Vagina (tissue), 2 donors: Measurements from ENCODE around the gene PML. TPM values are rescaled to one million over a fixed set of nuclear protein-coding genes. Genes with fewer than 3 reads are reported as not detected.

Source experiments
- DNase-seq, 2 donors: peaks; one replicate each; pipeline ENCODE4 v3.0.0-alpha.2; 2017; ENCODE audit errors: extremely low spot score in 2 of 2
- H3K27ac ChIP-seq: fragments of 200-600 bp; sonication (generic); one replicate; pipeline ENCODE4 v1.5.1; 2019
- H3K27me3 ChIP-seq: fragments of 200-600 bp; sonication (generic); one replicate; pipeline ENCODE4 v1.5.1; 2019
- H3K36me3 ChIP-seq, 2 donors: fragments of 200-600 bp; sonication (generic); one replicate each; pipeline ENCODE4 v1.5.1; 2017 to 2019
- H3K4me1 ChIP-seq: fragments of 200-600 bp; sonication (generic); one replicate; pipeline ENCODE4 v1.5.1; 2019
- H3K4me3 ChIP-seq, 2 donors: fragments of 200-600 bp; sonication (generic); 1 replicate in 1 of 2; 2 replicates in 1 of 2; pipeline ENCODE4 v1.5.1; 2016 to 2019
- H3K9me3 ChIP-seq: fragments of 200-600 bp; sonication (generic); one replicate; pipeline ENCODE4 v1.5.1; 2019
- POLR2A ChIP-seq, 2 donors: fragments of 450-650 bp; IDR thresholded peaks; one replicate each; pipeline ENCODE4 v1.6.1; 2017; ENCODE audit warnings: antibody characterized with exemption in 2 of 2, mild to moderate bottlenecking in 2 of 2, moderate library complexity in 2 of 2
- POLR2AphosphoS5 ChIP-seq, 2 donors: sonication (generic); formaldehyde crosslinking; IDR thresholded peaks; one replicate each; pipeline ENCODE4 v1.9.0; 2017; ENCODE audit warnings: antibody characterized with exemption in 2 of 2, mild to moderate bottlenecking in 2 of 2, low read depth in 1 of 2; ENCODE audit not compliant: insufficient read depth in 1 of 2
- intact Hi-C: fragments of 100-400 bp; cut with DNase I; formaldehyde crosslinking; loops from one replicate; pipeline ENCODE4 v1.15.1; 2023
- total RNA-seq: library from RNA; depleted of rRNA; stranded (reverse); fragments of >200 nt; gene quantifications from one replicate; pipeline ENCODE4 v1.2.3, GENCODE V29; 2016
- TF ChIP-seq, protein P1 (sequence below), 3 experiments: fragments of 450-650 bp in 2 of 3; fragments of 200-600 bp in 1 of 3; sonication (generic) in 1 of 3; IDR thresholded peaks; one replicate each; pipeline ENCODE4 v1.5.1; 2017 to 2019; ENCODE audit warnings: antibody characterized with exemption in 3 of 3, mild to moderate bottlenecking in 2 of 3, moderate library complexity in 2 of 3

Gene PML
- total RNA-seq, 1 donor from 2014 or later: 107 TPM

DNA sequence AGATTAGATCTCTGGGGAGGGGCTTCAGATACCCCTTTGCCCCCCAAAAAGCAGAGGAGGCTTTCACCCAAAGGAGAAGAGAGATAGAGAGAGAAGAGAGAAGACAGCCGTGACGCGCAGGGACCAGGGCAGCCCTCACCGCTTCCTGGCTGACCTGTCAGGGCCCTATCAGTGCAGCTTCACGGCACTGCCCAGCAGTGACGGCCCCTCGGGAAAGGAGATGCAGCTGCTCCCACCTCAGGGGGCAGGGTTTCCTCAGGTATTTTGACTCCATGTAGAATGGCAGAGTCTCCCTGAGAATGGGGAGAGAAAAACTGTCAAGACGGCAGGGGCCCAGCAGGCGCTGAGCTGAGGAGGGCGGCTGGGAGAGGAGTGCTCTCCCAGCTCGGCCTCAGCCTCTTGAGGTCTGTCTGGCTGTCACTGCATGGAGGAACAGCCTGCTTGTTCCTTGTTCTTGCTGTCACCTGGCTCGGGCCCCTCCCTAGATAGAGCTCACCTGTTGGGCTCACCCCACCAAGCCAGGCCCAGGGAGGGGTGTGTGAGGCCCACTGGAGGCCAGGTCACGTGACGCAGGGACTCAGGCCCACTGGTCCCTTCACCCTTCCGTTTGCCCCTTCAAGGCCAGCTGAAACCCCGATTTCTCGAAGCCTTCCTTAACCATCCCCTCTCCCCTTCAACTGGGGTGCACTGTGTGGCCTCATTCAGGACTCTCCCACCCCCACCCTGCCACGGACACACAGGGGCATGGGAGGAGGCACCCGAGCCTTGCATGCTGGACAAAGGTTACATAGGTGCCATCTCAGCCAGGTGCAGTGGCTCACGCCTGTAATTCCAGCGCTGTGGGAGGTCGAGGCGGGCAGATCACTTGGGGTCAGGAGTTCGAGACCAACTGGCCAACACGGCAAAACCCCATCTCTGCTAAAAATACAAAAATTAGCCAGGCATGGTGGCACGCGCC is 40.0 kb upstream of the PML start:
- Histone ChIP-seq H3K27ac (no peak overlapping the region), H3K4me1 (peaks cover 35% of the 10 kb centered on the region), H3K9me3 (no peaks in the 10 kb centered on the region), H3K4me3 (no peak overlapping the region), H3K36me3 (no peaks in the 10 kb centered on the region), H3K27me3 (no peaks in the 10 kb centered on the region)
- no peak for DNase-seq
- intact Hi-C loops: no loop called here
- no peak for TF ChIP-seq POLR2A (IDR thresholded peaks at IDR 0.05)
- TF ChIP-seq, protein P1, sequence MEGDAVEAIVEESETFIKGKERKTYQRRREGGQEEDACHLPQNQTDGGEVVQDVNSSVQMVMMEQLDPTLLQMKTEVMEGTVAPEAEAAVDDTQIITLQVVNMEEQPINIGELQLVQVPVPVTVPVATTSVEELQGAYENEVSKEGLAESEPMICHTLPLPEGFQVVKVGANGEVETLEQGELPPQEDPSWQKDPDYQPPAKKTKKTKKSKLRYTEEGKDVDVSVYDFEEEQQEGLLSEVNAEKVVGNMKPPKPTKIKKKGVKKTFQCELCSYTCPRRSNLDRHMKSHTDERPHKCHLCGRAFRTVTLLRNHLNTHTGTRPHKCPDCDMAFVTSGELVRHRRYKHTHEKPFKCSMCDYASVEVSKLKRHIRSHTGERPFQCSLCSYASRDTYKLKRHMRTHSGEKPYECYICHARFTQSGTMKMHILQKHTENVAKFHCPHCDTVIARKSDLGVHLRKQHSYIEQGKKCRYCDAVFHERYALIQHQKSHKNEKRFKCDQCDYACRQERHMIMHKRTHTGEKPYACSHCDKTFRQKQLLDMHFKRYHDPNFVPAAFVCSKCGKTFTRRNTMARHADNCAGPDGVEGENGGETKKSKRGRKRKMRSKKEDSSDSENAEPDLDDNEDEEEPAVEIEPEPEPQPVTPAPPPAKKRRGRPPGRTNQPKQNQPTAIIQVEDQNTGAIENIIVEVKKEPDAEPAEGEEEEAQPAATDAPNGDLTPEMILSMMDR (IDR thresholded peaks at IDR 0.05): no peak
- no peak for TF ChIP-seq POLR2AphosphoS5 (IDR thresholded peaks at IDR 0.05; ENCODE audit: insufficient read depth in 1 of 2, low read depth in 1 of 2)

DNA sequence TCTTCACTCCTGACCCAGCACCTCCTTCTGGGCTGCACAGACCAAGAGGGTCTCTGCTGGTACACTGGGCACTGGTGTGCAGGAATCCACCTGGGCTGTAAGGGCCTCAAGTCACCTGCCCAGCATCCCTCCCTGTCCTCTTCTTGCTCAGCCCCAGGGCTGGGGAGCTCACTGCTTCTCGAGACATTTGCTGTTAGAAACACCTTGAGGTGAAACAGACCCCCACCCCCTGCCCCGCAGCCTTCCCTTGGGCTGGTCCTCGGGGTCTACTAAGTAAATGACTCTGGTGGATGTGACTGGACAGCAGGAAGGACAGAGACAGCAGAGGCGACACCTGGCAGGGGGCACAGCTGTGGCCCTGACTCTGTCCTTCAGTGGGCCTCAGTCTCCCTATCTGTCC is 39.2 kb upstream of the PML start:
- no peak for DNase-seq
- Histone ChIP-seq H3K27me3 (no peaks in the 10 kb centered on the region), H3K9me3 (no peaks in the 10 kb centered on the region), H3K4me1 (peaks cover 35% of the 10 kb centered on the region), H3K4me3 (no peak overlapping the region), H3K27ac (no peak overlapping the region), H3K36me3 (no peaks in the 10 kb centered on the region)
- no peak for TF ChIP-seq POLR2AphosphoS5 (IDR thresholded peaks at IDR 0.05; ENCODE audit: insufficient read depth in 1 of 2, low read depth in 1 of 2)
- TF ChIP-seq POLR2A (IDR thresholded peaks at IDR 0.05): no peak
- TF ChIP-seq, protein P1 (IDR thresholded peaks at IDR 0.05): no peak
- intact Hi-C loops: no loop called here

DNA sequence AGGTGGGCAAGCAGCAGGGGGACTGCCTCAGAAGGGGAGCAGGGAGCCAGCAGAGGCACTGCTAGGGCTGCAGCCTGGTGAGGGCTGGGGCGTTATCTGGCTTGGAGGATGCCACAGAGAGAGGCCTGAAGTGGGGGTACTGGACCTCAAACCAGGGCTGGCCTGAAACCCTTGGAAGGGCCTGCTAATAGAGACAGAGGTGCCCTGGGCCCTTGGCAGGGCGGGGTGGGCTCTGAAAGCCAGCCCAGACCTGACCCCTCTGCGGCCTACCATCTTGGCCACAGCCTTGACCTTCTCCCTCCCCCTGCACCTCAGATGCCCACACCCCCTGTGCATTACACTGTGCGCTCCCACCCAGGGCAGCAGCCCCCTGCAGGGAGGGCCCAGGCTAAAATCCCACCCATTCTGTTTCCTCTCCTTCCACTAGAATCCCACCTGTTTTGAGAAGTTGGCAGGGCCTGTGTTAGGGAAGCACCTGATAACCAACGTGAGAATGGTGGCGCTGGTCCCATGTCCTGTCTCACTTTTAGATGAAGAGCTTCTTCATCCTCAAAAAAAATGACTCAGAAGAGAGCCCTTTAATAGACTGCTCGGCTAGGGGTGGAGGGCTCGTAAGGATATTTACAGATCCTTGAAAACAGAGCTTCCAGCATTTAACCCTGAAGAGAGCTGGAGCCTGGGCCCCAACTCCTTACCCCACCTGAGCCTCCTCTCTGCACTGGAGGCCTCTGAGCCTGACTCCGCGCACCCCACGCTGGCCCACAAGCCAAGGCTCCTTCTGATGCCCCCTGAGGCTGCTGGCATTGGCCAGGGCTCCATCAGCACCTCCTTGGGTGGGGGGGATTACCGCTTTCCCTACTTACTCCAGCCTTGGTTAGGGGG is 38.4 kb upstream of the PML start:
- Histone ChIP-seq H3K27me3 (no peaks in the 10 kb centered on the region), H3K4me3 (no peak overlapping the region), H3K36me3 (no peaks in the 10 kb centered on the region), H3K9me3 (no peaks in the 10 kb centered on the region), H3K27ac (no peak overlapping the region), H3K4me1 (peaks cover 35% of the 10 kb centered on the region)
- intact Hi-C loops: no loop called here
- DNase-seq: no peak
- no peak for TF ChIP-seq POLR2AphosphoS5 (IDR thresholded peaks at IDR 0.05; ENCODE audit: insufficient read depth in 1 of 2, low read depth in 1 of 2)
- TF ChIP-seq POLR2A (IDR thresholded peaks at IDR 0.05): no peak
- TF ChIP-seq, protein P1 (IDR thresholded peaks at IDR 0.05): no peak

GRCh38 chr15:73956743-73957135 is 37.8 kb upstream of the PML start:
- Histone ChIP-seq H3K4me3 (no peak overlapping the region), H3K27ac (no peak overlapping the region), H3K9me3 (no peaks in the 10 kb centered on the region), H3K4me1 (peaks cover 32% of the 10 kb centered on the region), H3K36me3 (no peaks in the 10 kb centered on the region), H3K27me3 (no peaks in the 10 kb centered on the region)
- intact Hi-C loops: no loop called here
- DNase-seq: no peak
- TF ChIP-seq, protein P1 (IDR thresholded peaks at IDR 0.05): no peak
- TF ChIP-seq POLR2AphosphoS5 (IDR thresholded peaks at IDR 0.05; ENCODE audit: insufficient read depth in 1 of 2, low read depth in 1 of 2): peak; percentile 16 to 47
